NCI-H1105 treated with DMSO at 0.1 percent for 48 hours (cell line): Measurements from ENCODE around the gene CDK2.

Experiments used
- DNase-seq: peaks from one replicate; lab custom pipeline; 2025; lab: John Stamatoyannopoulos, UW

CDK2 gene

GRCh38 chr12:55938826-55939501, 27.7 kb upstream of the CDK2 start:
- no peak for DNase-seq

GRCh38 chr12:55940065-55940732, 26.4 kb upstream of the CDK2 start:
- DNase-seq = peak; percentile 69

GRCh38 chr12:55942055-55942454, 24.6 kb upstream of the CDK2 start:
- DNase-seq = peak; percentile 5

- no peak for DNase-seq
These were observed 24.0 kb upstream of the CDK2 start for GRCh38 chr12:55942577-55943136.

- DNase-seq = no peak
These were observed 20.1 kb upstream of the CDK2 start for GRCh38 chr12:55946553-55946952.

GRCh38 chr12:55955344-55955743, 11.3 kb upstream of the CDK2 start:
- no peak for DNase-seq

- no peak for DNase-seq
These were observed 10.7 kb upstream of the CDK2 start for GRCh38 chr12:55955800-55956508.

- DNase-seq = no peak
These were observed 9.3 kb upstream of the CDK2 start for GRCh38 chr12:55957106-55957859.

- no peak for DNase-seq
These were observed 2.9 kb upstream of the CDK2 start for GRCh38 chr12:55963760-55964159.

- DNase-seq = no peak
These were observed 1.4 kb upstream of the CDK2 start for GRCh38 chr12:55965240-55965639.

GRCh38 chr12:55965941-55966407, 656 bp upstream of the CDK2 start, which contains the start of gene PMEL:
Gene PMEL (minus strand): TSS chr12:55966042. CDS start chr12:55966011, 31 bp downstream.
- DNase-seq = no peak

GRCh38 chr12:55969356-55969755, 2.7 kb downstream of the CDK2 start:
- DNase-seq = no peak

- no peak for DNase-seq
These were observed 4.1 kb downstream of the CDK2 start for GRCh38 chr12:55970775-55971174.

GRCh38 chr12:55972042-55972441, 5.4 kb downstream of the CDK2 start:
- DNase-seq = no peak

GRCh38 chr12:55972456-55972855, 5.8 kb downstream of the CDK2 start:
- no peak for DNase-seq

- DNase-seq = peak; percentile 7
These were observed 6.4 kb downstream of the CDK2 start for GRCh38 chr12:55972911-55973598.

GRCh38 chr12:55973599-55974307, 7.1 kb downstream of the CDK2 start, which contains the start of gene RAB5B:
Gene RAB5B (plus strand): TSS chr12:55974078. CDS start chr12:55986961, 12,883 bp downstream.
- peak; percentile 100 for DNase-seq

- DNase-seq = peak; percentile 28
These were observed 7.7 kb downstream of the CDK2 start for GRCh38 chr12:55974308-55974730.

- no peak for DNase-seq
These were observed 11.8 kb downstream of the CDK2 start for GRCh38 chr12:55978393-55978792.

GRCh38 chr12:55979069-55979468, 12.4 kb downstream of the CDK2 start:
- DNase-seq = no peak
